ENCODE results near the gene HSD17B2.

DNA sequence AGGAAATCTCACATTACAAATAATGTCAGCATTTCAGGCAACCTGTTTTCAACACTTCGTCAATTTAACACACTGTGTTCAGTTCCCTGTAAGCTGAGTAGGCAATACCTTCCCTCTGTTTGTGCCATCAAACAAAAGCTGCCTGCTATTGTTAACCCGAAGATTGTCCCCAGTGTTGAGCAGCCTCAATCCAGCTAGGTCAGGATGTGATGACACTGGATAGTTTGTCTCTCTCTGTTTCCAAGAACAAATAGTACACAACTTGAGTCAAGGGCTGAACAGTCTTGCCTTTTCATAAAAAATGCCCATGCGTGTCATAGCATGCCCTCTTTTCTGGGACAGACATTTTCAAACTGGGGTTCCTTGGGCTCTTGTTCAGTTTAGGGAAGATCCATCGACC is 36.4 kb downstream of the HSD17B2 start:
- no peak for TF ChIP-seq CTCF (conservative IDR thresholded peaks at IDR 0.05)
- TF ChIP-seq ZFX (IDR thresholded peaks at IDR 0.05): no peak
